HUES64 (cell line): ENCODE measurements around the gene CKS2. TPM values are rescaled to one million over a fixed set of nuclear protein-coding genes. Genes with fewer than 3 reads are reported as not detected.
"Not testable (repeated sequence)": the region's sequence is repeated elsewhere in the genome, so short reads cannot be mapped to it uniquely, and the experiment has no call there.

Source experiments
- H3K27ac ChIP-seq: 2 replicates; pipeline ENCODE4 v1.7.0; 2013; ENCODE audit warnings: low read depth, low read length, inconsistent platforms
- H3K27me3 ChIP-seq: 2 replicates; pipeline ENCODE4 v1.6.1; 2013; ENCODE audit warnings: mild to moderate bottlenecking, low read length; ENCODE audit not compliant: insufficient read depth
- H3K36me3 ChIP-seq: 2 replicates; pipeline ENCODE4 v1.6.1; 2013; ENCODE audit warnings: mild to moderate bottlenecking, low read length; ENCODE audit not compliant: insufficient read depth
- H3K4me1 ChIP-seq: 2 replicates; pipeline ENCODE4 v1.6.1; 2013; ENCODE audit warnings: mild to moderate bottlenecking, low read length, moderate library complexity; ENCODE audit not compliant: insufficient read depth
- H3K4me3 ChIP-seq: 2 replicates; pipeline ENCODE4 v1.5.1; 2013; ENCODE audit warnings: mild to moderate bottlenecking, low read length, moderate library complexity
- H3K9ac ChIP-seq: 2 replicates; pipeline ENCODE4 v1.6.1; 2013; ENCODE audit warnings: mild to moderate bottlenecking, low read depth, low read length
- H3K9me3 ChIP-seq: 2 replicates; pipeline ENCODE4 v1.6.1; 2013; ENCODE audit warnings: low read depth, low read length; ENCODE audit not compliant: insufficient read depth
- WGBS: fragments of 150-250, 120-280 bp; methylation state at CpG from one replicate; pipeline ENCODE4 v1.1.7; 2013; ENCODE audit warnings: missing lambda C conversion rate; 5-methylcytosine and 5-hydroxymethylcytosine counted together
- polyA plus RNA-seq, 2 experiments: library from polyadenylated mRNA; stranded (reverse); fragments of 50-300 nt; gene quantifications; one replicate each; pipeline ENCODE4 v1.2.3, GENCODE V29; 2013

CKS2 gene
- 314 TPM for polyA plus RNA-seq (2013, experiment 1 of 2)
- polyA plus RNA-seq (2013, experiment 2 of 2), result 369 TPM

- H3K4me3 ChIP-seq, result peak within 1 kb of the TSS; percentile 99
- H3K9ac ChIP-seq, result peak within 1 kb of the TSS; percentile 97
- peaks cover 40% of the 10 kb centered on the region for H3K36me3 ChIP-seq
- under 1% methylated on average over 86 of the region's 86 CpGs for WGBS
- peaks cover 19% of the 10 kb centered on the region for H3K4me1 ChIP-seq
- no peaks in the 10 kb centered on the region for H3K9me3 ChIP-seq
- H3K27me3 ChIP-seq, result no peaks in the 10 kb centered on the region
- peak within 1 kb of the TSS; percentile 99 for H3K27ac ChIP-seq
Measured at GRCh38 chr9:89310475-89311345, at the start of gene CKS2. TSS of gene CKS2 (plus strand) at chr9:89311195. CDS start at chr9:89311293, 98 bp downstream.

- Histone ChIP-seq H3K27ac (no peak overlapping the region), H3K9me3 (peaks cover 35% of the 10 kb centered on the region), H3K4me3 (no peak overlapping the region), H3K36me3 (no peaks in the 10 kb centered on the region), H3K4me1 (no peaks in the 10 kb centered on the region), H3K27me3 (no peaks in the 10 kb centered on the region), H3K9ac (no peak overlapping the region)
- 62% methylated on average over 3 of the region's 3 CpGs for WGBS
Measured at GRCh38 chr9:89273528-89274279, 37.3 kb upstream of the CKS2 start.

GRCh38 chr9:89274838-89275237 lies 36.2 kb upstream of the CKS2 start:
- H3K4me3 ChIP-seq, result no peak overlapping the region
- 75% methylated on average over 5 of the region's 5 CpGs for WGBS
- H3K9me3 ChIP-seq, result peaks cover 35% of the 10 kb centered on the region
- no peak overlapping the region for H3K27ac ChIP-seq
- H3K9ac ChIP-seq, result no peak overlapping the region
- no peaks in the 10 kb centered on the region for H3K4me1 ChIP-seq
- H3K27me3 ChIP-seq, result no peaks in the 10 kb centered on the region
- no peaks in the 10 kb centered on the region for H3K36me3 ChIP-seq

GRCh38 chr9:89276040-89276439 lies 35.0 kb upstream of the CKS2 start:
- not testable (repeated sequence) for H3K4me1 ChIP-seq, H3K9ac ChIP-seq, H3K27me3 ChIP-seq, H3K27ac ChIP-seq, H3K36me3 ChIP-seq, H3K4me3 ChIP-seq
- peaks cover 35% of the 10 kb centered on the region for H3K9me3 ChIP-seq
- 89% methylated on average over 2 of the region's 2 CpGs for WGBS

DNA sequence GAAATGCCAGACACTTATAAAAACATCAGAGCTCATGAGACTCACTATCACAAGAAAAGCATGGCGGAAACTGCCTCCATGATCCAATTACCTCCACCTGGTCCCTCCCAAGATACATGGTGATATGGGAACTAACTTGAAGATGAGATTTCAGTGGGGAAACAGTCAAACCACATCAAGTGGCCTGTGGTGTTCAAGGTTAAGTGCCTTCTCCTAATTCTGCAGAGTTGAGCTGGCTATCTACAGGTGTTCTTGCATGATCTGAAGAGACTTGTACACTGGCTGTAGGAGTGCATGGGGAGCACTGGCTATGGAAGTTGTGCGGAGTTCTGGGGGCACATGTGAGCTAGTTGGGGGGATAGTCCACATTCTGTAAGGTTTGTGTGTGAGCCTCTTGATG lies 34.0 kb upstream of the CKS2 start:
- Histone ChIP-seq H3K9ac (no peak overlapping the region), H3K27ac (no peak overlapping the region), H3K4me1 (no peaks in the 10 kb centered on the region), H3K36me3 (no peaks in the 10 kb centered on the region), H3K9me3 (peaks cover 35% of the 10 kb centered on the region), H3K27me3 (no peaks in the 10 kb centered on the region), H3K4me3 (no peak overlapping the region)
- 96% methylated on average over 1 of the region's 2 CpGs for WGBS

GRCh38 chr9:89277454-89277853 lies 33.5 kb upstream of the CKS2 start:
- Histone ChIP-seq H3K36me3 (no peaks in the 10 kb centered on the region), H3K4me3 (no peak overlapping the region), H3K27ac (no peak overlapping the region), H3K9me3 (peaks cover 35% of the 10 kb centered on the region), H3K4me1 (no peaks in the 10 kb centered on the region), H3K9ac (no peak overlapping the region), H3K27me3 (no peaks in the 10 kb centered on the region)

- Histone ChIP-seq H3K27me3 (no peaks in the 10 kb centered on the region), H3K4me3 (no peak overlapping the region), H3K9ac (no peak overlapping the region), H3K27ac (no peak overlapping the region), H3K36me3 (no peaks in the 10 kb centered on the region), H3K9me3 (peaks cover 24% of the 10 kb centered on the region), H3K4me1 (no peaks in the 10 kb centered on the region)
- 84% methylated on average over 2 of the region's 2 CpGs for WGBS
Measured at GRCh38 chr9:89278551-89278950, 32.4 kb upstream of the CKS2 start.

DNA sequence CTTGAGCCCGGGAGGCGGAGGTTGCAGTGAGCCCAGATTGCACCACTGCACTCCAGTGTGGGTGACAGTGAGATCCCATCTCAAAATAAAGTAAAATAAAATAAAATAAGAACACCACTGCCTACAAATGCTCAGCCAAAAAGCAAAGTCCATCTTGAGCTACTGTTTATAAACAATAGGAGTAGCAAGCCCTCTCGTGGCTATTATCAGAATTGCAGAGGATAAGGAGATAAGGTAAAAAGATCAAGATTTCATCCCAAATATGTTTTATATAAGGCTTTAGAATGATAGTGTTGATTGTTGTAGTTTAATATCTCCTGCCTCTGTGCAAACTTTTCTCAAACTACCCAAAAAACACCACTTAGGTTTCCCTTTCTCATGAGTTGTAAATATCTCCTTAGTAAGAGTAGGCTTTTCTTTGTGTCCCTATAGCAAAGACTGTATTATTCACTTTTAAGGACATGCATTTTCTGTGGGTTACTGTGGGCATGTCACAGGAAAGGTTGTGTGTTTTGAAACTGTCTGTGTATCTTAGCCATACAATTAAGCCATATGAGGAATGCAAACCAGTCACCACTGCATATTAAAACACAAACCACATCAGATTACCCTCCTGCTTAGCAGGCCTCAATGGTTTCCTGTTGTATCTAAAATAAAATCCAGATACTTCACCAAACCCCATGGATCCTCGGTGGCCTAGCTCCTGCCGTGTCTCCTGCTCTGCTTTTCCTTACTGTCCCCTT lies 31.8 kb upstream of the CKS2 start:
- H3K4me3 ChIP-seq, result no peak overlapping the region
- 88% methylated on average over 4 of the region's 5 CpGs for WGBS
- no peaks in the 10 kb centered on the region for H3K4me1 ChIP-seq
- H3K27me3 ChIP-seq, result no peaks in the 10 kb centered on the region
- no peaks in the 10 kb centered on the region for H3K36me3 ChIP-seq
- H3K9ac ChIP-seq, result no peak overlapping the region
- H3K9me3 ChIP-seq, result peaks cover 18% of the 10 kb centered on the region
- no peak overlapping the region for H3K27ac ChIP-seq

DNA sequence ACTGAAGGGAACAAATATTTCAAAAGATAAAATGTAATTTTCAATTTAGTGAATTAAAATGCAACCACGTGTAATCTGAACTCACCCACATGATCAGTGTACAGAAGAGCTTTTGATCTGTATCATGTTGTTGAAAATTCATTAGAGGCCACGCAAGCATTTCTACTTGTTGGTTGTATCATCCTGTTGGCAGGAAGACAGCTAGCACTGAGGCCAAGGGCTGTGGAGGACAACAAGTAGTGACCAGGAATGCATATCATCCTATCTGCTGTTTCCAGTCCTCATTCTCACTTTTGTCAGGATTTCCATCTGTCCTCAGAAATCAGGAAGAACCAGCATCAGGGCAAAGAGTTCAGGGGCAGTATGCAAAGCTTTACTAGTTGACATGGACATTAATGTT lies 29.9 kb upstream of the CKS2 start:
- H3K9me3 ChIP-seq, result no peaks in the 10 kb centered on the region; the same call in 1 of the 2 replicates
- H3K4me3 ChIP-seq, result no peak overlapping the region

DNA sequence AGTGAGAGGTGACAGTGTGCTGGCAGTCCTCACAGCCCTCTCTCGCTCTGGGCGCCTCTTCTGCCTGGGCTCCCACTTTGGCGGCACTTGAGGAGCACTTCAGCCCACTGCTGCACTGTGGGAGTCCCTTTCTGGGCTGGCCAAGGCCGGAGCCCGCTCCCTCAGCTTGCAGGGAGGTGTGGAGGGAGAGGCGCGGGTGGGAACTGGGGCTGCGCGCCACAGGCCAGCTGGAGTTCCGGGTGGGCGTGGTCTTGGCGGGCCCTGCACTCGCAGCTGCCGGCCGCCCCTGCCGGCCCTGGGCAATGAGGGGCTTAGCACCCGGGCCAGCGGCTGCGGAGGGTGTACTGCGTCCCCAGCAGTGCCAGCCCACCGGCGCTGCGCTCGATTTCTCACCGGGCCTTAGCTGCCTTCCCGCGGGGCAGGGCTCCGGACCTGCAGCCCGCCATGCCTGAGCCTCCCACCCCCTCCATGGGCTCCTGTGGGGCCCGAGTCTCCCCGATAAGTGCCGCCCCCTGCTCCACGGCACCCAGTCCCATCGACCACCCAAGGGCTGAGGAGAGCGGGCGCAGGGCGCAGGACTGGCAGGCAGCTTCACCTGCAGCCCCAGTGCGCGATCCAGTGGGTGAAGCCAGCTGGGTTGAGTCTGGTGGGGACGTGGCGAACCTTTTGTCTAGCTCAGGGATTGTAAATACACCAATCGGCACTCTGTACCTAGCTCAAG lies 28.6 kb upstream of the CKS2 start:
- H3K9ac ChIP-seq, H3K4me3 ChIP-seq, H3K4me1 ChIP-seq, H3K27me3 ChIP-seq, H3K27ac ChIP-seq, H3K36me3 ChIP-seq, H3K9me3 ChIP-seq: not testable (repeated sequence)
- WGBS, result 96% methylated on average over 42 of the region's 42 CpGs

More for the DNA sequence above, 29.9 kb upstream of the CKS2 start:
- Histone ChIP-seq H3K27ac (no peak overlapping the region), H3K27me3 (no peaks in the 10 kb centered on the region), H3K36me3 (no peaks in the 10 kb centered on the region), H3K4me1 (no peaks in the 10 kb centered on the region), H3K9ac (no peak overlapping the region)
- WGBS, result 80% methylated on average over 2 of the region's 2 CpGs
